HG02588 (cell line): ENCODE results near the gene PRPF4.

ENCODE experiments used
- ATAC-seq: cut with Tn5 transposase; IDR thresholded peaks from one replicate; pipeline ENCODE4 v1.9.1; 2021; ENCODE audit warnings: mild to moderate bottlenecking, moderate library complexity; ENCODE audit not compliant: unreplicated experiment

Gene PRPF4

DNA sequence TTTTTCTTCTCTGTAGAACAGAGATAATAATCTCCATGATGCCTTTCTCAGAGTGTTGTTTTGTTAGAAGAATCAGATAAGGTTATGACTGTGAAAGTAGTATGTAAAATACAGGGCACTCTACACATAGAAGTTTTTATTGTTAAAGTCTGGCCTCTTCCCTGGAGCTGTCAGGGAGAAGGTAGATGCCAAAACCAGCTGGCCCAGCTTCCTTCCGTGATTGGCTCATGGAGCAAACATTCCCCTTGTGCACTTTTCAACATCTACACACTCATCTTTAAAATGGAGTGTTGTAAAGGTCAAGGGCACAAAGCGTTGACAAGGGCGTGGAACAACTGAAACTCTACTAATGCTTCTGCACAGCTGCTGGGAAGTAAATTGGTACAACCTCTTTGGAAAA, 35.1 kb downstream of the PRPF4 start:
- ATAC-seq: no peak

DNA sequence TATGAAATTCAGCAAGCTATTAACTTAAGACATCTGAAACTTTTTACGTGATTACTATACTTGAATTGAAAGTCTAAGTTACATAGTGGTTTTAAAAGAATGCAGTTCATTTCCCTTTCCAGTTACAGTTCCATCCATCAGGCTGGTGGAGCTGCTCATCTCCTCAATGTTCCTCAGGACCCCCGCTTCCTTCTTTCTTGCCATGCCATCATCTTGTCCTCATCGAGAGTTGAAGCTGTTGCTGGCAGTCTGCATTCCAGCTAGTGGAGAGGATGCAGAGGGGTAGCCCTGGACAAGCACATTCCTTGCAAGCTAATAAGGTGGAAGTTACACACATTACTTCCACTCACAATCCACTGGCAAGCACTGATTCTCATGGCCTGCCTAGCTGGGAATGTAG, 36.5 kb downstream of the PRPF4 start:
- no peak for ATAC-seq

DNA sequence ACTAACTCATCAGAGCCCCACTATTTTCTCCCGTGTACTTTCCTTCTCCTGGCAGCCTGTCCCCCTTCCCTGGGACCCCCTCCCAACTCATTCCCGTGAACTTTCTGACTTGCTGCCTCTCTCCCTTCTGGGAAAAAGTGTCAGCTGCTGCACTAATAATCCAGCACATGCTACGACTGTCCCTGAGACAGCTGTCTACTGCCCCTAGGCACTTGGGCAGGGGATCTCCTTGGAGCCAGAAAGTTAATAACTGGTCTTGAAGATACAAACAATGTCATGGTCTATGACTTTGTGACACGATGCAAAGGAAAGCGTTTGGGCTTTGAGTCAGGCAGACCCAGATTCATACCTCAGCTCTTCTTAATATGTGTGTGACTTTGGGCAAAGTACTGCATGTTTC, 37.8 kb downstream of the PRPF4 start:
- no peak for ATAC-seq

DNA sequence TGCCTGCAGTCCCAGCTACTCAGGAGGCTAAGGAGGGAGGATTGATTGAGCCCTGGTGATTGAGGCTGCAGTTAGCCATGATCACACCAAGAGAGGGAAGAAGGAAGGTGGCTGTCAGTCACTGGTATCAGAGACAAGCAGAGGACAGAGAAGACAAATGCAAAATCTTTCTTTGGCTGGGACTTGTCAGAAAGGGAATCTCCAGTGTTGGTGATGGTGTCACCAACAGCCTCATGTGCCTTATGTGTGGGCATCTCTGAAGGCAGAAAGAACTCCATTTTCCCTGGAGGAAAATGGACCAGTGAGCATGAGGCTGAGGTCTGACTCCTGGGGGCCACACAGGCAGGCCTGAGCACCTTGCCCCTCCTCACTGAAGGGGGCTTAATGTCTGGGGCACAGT, 39.8 kb downstream of the PRPF4 start:
- ATAC-seq: no peak

DNA sequence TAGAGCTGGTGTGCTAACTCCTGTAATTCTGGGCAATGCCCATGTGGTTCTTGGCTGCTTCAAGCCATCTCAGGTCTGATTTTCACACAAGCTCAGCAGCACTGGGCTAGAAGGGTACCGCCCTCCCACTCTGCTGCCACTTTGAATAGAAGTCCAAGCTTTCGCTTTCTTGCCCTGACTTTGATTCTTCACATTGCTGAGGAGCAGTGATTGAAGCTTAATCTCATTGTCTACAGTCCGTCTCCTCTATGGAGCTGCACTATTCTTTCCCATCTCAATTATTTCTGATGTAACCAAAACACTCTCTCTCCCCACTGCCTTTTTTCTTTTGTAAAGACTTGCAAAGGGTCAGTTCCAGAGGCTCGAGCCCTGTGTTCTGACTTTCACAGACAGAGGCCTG, 40.6 kb downstream of the PRPF4 start:
- ATAC-seq: no peak

DNA sequence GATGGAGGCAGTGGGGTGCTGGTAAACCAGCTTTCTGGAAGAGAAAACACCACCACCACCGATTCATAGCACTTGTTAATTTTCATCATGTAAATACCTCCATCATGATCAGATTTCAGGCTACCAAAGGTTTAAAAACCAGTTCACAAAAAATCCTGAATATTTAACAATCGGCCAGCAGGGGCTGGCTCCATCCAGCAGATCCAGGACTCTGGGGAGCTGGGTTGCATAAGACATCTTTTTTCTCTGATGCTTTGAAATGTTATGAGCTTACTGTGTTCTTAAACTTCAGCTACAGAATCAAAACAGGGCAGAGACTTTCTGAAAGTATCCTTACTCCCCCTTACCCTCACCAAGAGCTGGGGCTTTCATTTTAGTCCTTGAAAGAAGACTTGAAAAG, 42.3 kb downstream of the PRPF4 start:
- ATAC-seq: no peak

DNA sequence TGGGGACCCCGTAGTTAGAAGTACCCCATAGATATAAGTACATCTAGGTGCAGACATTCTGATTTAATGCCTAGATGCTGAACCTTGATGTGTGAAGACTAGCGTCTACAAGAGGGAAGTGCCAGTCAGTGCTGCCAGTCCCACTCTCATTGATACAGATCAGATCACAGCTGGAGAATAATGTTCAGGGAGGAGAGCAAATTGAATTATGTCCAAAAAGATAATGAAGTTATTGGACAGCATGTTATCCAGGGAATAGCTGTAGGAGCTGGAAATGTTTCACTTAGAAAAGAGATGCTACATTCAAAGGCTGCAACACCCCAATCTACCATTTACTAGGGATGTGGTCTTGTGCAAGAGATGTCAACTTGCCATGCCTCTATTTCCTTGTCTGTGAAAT, 43.6 kb downstream of the PRPF4 start:
- ATAC-seq: no peak

DNA sequence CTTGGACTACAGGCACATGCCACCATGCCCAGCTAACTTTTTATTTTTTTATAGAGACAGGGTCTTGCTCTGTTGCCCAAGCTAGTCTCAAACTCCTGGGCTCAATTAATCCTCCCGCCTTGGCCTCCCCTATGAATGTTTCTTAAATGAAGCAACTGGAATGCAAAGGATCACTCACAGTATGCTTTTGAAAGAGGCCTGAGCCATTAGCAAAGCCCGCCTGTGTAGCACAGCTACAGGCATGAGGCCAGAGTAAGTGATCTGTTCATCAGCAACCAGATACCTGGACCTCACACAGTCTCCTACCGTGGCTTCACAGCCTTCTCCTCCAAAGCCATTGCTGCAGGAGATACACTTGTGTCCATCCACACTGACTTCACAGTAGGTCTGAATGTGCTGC, 44.6 kb downstream of the PRPF4 start:
- no peak for ATAC-seq

DNA sequence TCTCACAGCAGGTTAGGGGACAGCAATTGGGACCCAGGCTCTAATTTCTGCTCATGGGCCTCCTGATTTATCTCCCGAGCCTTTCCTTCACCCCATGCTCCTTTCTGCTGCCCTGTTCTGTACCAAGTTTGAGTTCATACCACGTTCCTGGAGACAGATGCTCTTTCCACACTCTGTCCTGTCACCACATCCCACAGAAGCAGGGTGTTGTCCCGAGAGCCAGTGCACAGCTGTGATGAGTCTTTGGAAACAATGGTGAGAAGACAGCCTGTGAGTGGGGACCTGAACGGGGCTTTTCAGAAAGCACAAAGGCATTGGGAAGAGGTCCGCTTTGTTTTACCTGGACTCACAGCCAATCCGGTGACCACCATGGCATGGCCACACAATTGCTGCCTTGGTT, 47.2 kb downstream of the PRPF4 start:
- ATAC-seq: no peak

DNA sequence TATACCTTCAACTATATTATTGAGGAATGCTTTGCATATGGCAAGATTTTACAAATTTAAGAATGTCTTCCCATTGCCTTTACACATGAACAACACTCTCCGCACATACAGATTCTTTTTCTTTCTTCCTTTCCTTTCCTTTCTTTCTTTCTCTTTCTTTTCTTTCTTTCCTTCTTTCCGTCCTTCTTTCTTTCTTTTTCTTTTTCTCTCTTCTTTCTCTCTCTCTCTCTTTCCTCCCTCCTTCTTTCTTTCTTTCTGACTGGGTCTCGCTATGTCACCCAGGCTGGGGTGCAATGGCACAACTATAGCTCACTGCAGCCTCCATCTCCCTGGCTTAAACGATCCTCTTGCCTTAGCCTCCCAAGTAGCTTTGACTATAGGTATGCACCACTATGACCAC, 50.8 kb downstream of the PRPF4 start:
- ATAC-seq: no peak

DNA sequence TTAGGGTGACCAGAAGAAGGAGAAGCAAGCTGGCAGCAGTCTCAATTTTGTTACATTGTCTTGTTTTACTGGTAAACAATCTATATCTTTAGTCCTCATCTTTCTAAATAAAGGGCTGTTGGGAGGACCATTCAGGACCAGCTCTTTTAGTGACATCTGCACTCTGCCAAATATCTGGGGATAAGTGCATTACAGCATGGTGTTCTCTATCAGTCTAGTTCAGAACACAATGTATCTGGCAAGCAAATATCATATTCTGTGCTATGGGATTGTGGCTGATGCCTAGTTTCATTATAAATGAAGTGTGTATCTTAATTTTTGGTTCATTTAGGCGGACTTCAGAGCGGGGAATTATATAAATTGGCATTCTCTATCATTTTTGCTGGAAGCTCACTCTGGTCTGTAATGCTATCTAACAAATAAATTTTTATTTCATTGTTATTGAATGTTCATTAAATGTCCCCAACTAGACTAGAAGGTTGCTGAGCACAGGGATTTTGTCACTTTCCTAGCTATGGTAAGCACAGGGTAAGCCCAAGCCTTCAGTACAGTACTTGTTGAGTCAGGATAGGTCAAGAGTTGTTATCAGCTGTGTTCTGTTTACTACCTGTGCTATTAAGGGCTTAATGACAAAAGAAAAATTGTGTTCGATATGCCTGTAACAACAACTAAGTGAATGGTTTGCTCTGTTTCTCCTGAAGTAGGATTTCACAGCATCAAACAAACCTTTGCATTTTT, 52.8 kb downstream of the PRPF4 start:
- ATAC-seq: no peak

DNA sequence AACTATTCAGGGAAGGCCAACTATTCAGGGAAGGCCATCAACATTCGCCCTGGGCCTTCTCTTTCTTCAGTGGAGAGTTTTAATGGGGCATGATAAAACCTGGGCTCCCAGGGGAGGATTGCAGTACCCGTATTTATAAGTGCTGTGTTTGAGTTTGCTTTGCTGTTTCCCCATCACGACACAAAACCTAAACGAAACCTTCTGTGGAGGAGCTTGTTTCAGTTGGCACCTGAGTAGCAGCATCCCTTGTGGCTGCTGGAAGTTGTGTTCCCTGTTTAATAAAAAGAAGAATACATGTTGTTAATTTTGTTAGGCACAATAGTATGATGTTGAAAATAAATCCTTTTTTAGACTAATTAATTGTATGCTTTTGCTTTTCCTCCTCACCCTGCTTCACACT, 56.3 kb downstream of the PRPF4 start:
- no peak for ATAC-seq

DNA sequence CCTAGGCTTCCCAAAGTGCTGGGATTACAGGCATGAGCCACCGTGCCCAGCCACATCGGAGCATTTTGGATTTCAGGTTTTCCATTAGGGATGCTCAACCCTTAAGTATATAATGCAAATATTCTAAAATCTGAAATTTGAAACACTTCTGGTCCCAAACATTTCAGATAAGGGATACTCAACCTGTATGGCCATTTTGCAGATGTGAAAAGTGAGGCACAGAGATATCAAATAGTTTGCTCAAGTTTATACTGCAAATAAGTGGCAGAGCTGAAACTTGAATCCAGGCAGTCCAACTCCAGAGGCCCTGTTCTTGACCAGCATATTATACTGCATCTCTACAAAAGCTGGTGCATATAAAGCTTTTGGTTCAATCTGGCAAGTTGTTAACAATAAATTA, 62.3 kb downstream of the PRPF4 start:
- no peak for ATAC-seq

DNA sequence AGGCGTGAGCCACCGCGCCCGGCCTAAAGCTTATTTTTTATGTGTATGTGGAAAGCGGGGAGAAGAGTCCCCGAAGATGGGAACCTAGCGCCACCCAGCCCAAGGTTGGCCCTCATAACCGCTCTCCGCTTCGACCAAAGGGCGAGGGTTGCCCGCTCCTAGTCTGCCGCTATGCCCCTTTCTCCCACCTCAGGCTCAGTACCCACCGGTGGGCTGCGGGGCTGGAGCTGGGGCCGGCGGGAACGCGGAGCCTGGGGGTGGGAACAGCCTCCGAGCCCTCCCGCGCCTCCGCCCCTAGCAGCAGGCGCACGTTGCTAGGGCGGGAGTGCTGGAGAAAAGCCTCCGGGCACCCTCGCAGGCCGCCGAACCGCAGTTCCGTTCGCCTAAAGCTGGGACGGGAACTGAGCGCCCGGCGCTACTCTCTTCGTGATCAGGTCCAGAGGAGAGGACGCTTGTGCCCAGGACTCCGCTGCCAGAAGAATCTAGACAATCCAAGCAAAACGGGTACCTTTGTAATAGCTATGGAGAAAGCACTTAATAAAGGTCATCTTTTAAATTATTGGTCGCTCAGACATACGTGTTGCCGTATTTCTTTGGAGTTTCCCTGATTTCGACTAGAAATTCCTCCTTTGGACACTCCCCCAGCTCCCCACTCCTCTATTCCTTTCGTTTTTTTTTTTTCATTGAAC, 64.7 kb downstream of the PRPF4 start, which contains the start of gene WDR31:
Gene WDR31 (minus strand): TSS at position 265 of the 689 bp plus-strand sequence. CDS start 8,253 bp downstream, outside the sequence.
- peak; percentile 96 for ATAC-seq

DNA sequence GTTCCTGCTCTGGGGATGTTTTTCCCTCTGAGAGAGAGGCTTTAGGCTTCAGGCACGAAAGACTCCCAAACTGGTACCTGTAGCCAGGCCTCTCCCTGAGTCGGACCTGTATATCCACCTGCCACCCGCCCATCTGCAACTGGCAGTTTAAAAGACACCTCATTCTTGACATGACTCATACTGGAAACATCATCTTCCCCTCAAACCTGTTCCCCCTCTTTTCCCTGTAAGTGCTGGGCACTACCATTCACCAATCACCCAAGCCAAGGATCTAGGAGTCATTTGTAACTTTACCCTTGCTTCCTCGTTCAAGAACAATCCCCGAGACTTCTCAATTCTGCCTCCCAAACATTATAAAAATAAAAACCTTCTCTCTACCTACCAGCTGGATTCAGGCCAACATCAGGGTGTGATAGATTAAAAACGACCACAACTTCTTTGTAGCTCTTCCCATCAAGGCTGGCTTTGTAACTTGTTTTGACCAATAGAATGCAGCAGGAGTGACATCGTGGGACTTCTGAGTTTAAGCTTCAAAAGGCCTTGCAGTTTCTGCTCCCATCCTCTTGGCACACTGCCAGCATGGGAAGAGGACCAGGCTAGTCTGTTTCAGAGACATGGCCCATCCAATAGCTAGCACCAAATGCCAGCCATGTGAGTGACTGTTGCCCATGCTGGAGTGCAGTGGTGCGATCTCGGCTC, 66.4 kb downstream of the PRPF4 start:
- no peak for ATAC-seq
